Esophagus squamous epithelium (tissue), 4 donors: ENCODE results near the gene C16orf86.

Source experiments
- CTCF ChIP-seq, 6 experiments: fragments of 450-650 bp in 4 of 6; fragments of 200-600 bp in 2 of 6; sonication (generic) in 2 of 6; IDR thresholded peaks; one replicate each; pipeline ENCODE4 v1.5.1; 2016 to 2019; ENCODE audit warnings: antibody characterized with exemption in 6 of 6, mild to moderate bottlenecking in 4 of 6, moderate library complexity in 4 of 6
- POLR2A ChIP-seq, 4 donors: fragments of 450-650 bp; IDR thresholded peaks; one replicate each; pipeline ENCODE4 v1.6.1; 2017; ENCODE audit warnings: antibody characterized with exemption in 4 of 4, mild to moderate bottlenecking in 4 of 4, moderate library complexity in 3 of 4

GRCh38 chr16:67655363-67655762 is 11.3 kb upstream of the C16orf86 start:
- no peak for TF ChIP-seq CTCF (IDR thresholded peaks at IDR 0.05)
- no peak for TF ChIP-seq POLR2A (IDR thresholded peaks at IDR 0.05)
